A172 (cell line): Measurements from ENCODE around the gene MAP3K4. TPM values are rescaled to one million over a fixed set of nuclear protein-coding genes. Genes with fewer than 3 reads are reported as not detected.

Experiments
- DNase-seq: peaks from one replicate; pipeline ENCODE4 v3.0.0-alpha.2; 2015; ENCODE audit warnings: low spot score
- total RNA-seq: library from RNA; depleted of rRNA; stranded (reverse); fragments of >200 nt; shearing (Covaris generic); gene quantifications from 2 replicates; pipeline ENCODE4 v1.2.3, GENCODE V29; 2014; rRNA removed

The MAP3K4 gene, protein sequence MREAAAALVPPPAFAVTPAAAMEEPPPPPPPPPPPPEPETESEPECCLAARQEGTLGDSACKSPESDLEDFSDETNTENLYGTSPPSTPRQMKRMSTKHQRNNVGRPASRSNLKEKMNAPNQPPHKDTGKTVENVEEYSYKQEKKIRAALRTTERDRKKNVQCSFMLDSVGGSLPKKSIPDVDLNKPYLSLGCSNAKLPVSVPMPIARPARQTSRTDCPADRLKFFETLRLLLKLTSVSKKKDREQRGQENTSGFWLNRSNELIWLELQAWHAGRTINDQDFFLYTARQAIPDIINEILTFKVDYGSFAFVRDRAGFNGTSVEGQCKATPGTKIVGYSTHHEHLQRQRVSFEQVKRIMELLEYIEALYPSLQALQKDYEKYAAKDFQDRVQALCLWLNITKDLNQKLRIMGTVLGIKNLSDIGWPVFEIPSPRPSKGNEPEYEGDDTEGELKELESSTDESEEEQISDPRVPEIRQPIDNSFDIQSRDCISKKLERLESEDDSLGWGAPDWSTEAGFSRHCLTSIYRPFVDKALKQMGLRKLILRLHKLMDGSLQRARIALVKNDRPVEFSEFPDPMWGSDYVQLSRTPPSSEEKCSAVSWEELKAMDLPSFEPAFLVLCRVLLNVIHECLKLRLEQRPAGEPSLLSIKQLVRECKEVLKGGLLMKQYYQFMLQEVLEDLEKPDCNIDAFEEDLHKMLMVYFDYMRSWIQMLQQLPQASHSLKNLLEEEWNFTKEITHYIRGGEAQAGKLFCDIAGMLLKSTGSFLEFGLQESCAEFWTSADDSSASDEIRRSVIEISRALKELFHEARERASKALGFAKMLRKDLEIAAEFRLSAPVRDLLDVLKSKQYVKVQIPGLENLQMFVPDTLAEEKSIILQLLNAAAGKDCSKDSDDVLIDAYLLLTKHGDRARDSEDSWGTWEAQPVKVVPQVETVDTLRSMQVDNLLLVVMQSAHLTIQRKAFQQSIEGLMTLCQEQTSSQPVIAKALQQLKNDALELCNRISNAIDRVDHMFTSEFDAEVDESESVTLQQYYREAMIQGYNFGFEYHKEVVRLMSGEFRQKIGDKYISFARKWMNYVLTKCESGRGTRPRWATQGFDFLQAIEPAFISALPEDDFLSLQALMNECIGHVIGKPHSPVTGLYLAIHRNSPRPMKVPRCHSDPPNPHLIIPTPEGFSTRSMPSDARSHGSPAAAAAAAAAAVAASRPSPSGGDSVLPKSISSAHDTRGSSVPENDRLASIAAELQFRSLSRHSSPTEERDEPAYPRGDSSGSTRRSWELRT (N-terminal part only)
- total RNA-seq: 17.8 and 19.5 TPM in 2 replicates

GRCh38 chr6:160991406-160992060 lies at the start of gene MAP3K4:
Gene MAP3K4 (plus strand): TSS chr6:160991769. CDS start chr6:160991932, 163 bp downstream.
- DNase-seq: peak; percentile 40

DNA sequence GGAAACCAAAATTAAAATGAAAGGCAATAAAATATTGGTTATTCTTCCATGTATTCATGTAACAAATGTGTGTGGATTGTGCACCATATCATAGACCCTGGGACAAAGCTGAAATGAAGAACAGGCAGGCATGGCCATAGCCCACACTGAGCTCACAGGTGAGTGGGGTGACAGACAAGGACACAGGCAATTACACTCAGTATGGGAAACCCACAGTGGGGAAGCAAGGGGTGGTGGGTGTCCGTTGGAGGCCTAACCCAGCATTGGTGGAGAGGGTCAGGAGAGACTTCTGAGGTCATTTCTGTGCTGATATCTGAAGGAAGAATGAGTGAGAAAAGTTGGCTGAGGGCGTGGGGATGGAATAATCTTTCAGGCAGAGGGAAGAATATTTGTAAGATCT lies 47.6 kb upstream of the MAP3K4 start:
- DNase-seq: no peak

- DNase-seq: no peak
Observed at GRCh38 chr6:160945516-160946177, 45.9 kb upstream of the MAP3K4 start.

DNA sequence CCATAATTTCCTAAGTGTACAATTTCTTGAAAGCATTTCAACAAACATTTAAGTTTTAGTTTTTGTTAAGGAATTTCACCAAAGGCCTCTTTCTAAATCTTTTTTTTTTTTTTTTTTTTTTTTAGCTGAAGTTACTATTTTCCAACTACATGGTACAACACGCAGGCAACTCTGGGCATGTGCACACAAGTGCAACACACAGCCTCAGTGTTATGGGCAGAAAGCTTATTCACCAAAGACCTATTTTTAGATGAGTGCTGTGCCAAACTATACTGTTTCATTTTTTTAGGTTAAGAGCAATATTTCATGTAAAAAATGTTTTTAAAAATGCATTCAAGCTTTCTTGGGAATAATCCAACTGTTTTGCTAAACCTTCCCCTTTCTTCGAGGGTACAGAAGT lies 42.0 kb upstream of the MAP3K4 start:
- no peak for DNase-seq

GRCh38 chr6:160950507-160950906 lies 41.1 kb upstream of the MAP3K4 start:
- DNase-seq: peak; percentile 18

DNA sequence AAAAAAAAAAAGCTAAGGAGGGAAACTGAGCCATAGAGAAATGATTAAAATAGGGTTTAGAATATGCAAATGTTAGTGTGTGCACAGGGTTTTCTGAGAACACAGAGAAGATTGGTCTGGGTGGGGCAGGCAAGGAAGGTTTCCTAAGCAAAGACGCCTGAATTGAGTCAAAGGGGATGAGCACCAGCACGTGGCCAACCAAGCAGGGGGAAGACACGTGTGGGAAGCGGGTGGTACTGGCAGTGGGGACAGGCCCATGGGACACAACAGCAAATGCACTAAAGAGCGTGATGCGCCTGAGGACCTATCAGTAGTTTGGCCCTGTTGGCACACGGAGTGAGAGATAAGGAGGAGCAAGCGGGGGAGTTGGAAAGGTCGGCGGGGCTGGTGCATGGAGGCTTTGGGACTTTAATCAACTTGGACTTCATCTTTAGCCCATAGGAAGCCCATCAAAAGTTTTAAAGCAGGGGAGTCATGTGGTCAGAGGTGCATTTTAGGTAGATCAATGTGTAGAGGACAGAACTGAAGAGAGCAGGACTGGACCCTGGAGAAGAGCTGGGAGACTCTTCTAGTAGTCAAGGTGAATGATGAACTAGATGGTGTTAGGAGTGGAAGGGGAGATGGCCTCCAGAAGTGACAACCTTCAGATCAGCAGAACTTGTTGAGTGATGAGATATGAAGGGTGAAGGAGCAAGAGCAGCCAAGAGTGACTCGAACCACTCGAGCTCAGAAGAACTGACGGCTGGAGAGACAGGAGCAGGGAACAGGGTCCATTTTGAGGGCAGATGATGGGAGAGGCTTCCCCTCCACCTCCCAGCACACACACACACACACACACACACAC lies 40.2 kb upstream of the MAP3K4 start:
- no peak for DNase-seq

DNA sequence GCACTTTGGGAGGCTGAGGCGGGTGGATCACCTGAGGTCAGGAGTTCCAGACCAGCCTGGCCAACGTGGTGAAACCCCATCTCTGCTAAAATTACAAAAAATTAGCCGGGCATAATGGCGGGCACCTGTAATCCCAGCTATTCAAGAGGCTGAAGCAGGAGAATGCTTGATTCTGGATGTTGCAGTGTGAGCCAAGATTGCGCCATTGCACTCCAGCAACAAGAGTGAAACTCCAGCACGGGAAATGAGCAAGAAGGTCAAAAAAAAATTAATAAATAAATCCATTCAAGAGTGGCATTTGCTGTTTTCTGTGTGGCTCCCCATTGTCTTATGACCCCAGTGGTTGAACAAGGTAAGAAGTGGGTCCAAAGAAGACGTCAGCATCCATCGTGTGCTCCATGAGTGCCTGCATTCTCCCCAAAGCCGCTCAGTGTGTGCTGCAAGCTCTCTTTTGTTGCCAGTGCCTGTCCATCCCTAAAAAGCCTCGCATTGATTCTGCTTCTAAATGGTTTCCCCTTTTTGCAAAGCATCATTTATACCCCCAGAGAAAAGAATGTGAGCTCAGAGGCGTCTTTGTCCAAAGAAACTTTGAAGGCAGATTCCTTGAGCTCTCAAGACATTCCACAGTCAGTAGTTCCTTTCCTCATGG lies 38.8 kb upstream of the MAP3K4 start:
- DNase-seq: no peak

GRCh38 chr6:160955508-160956295 lies 35.9 kb upstream of the MAP3K4 start:
- no peak for DNase-seq

DNA sequence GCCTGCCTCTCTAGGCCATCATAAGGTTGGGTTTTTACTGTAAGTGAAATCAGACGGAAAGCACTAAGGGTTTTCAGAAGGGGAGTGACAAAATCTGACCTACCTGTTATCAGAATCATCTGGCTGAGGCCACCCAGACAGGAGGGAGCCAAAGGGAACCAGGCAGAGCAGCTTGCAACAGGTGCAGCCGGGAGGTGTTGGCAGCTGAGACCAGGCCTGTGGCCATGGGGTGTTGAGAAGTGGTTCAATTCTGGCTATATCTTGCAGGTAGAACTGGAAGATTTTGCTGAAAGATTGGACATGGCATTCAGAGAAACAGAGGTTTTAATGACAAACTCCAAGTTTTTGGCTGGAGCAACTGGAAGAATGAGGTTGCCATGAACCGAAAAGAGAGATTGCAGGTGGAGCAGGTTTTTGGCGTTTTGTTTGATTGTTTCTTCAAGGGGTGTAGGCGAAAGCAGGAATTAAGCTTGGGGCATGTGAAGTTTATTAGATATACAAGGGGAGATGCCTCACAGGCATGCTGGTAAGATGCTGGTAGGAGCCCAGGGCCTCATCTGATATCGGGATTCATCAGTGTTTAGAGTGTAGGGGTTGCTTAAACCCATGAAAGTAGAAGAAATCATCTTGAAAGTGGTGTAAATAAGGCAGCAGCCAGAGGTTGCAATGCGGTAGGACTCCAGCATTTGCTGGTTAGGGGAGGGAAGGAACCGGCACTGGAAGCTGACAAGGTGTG lies 35.1 kb upstream of the MAP3K4 start:
- DNase-seq: no peak

DNA sequence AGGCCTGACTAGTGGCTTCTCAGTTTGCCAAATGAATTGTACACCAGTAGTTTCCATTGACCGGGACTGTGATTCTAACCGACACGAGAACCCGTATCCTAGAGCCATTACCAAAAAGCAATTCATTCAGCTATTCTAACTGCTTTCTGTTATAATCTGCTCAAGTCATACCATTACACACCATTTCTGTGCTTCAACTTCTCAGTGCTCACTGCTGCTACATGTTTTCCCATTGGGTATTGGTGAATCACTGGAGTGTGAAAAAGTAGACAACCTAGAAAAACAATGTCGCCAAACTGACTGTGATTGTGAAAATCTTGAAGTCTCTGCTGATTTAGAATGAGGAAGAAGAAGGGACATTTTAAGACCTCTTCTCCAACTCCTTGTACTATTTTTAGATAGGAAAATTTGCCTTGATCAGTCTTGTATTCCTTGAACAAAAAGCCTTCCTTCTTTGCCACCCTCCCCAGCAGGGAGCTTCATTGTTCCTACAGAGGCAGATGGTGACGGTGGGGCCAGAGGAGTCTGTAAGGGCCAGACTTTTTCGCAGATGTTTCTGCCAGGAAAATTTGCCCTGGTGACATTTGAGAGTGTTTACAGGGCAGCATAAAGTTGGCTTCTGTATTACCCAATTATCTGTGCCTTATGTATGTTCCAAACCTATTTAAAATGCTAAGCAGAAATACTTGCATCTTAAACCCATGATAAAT lies 31.7 kb upstream of the MAP3K4 start:
- DNase-seq: no peak

DNA sequence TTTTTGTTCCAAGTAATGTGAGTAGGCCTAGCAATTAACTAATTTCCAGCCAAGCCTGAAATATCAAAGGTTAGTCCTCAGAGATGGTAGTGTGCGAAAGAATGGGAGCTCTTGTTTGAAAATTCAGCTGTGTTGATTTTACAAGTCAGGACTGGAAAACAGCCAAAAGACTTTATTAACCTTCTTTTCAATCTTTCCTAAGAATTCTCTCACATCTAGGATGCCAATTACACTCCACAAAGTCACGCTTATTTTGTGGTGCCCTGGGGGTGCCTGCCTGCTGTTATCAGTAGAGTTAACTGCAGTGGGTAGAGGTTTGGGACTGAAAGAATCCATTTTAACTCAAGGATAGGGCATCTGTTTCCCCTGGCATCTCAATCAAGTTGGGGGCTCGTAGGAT lies 30.7 kb upstream of the MAP3K4 start:
- DNase-seq: no peak

DNA sequence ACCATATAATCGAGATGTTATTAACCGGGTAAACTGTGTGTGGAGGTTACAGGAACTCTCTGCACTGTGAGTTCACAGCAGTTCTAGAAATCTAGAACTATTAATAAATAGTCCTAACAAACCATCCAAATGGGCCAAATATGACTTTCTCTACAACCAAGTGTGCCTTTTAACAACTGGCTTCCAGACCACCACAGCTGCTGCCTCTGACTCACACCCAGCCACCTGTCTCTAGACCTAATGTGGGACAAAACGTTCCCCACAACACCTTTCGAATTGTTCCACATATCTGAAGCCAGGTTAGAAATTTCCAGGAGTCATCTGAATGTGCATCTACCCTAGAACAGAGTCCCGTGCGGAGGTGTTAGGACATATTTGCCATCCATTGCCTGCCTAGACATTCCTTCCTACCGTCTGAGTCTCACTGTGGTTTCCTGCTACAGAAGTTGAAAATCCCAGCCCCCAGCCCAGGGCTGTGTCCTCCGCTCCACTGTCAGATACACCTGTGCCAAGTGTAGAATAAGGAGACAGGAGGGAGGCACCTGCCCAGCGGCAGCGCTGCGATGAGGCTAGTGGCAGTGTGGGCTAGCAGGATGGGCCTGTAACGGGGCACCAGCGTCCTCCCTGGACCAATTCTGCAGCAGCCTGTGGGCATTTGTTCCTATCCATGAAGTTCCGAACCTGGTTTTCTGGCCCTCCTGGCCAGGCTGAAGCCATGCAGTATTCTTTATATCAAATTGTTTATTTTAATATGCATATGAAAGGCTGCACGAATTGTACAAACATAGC lies 28.5 kb upstream of the MAP3K4 start:
- no peak for DNase-seq

- DNase-seq: no peak
Observed at GRCh38 chr6:160963651-160964050, 27.9 kb upstream of the MAP3K4 start.

- no peak for DNase-seq
Observed at GRCh38 chr6:160965893-160966292, 25.7 kb upstream of the MAP3K4 start.

DNA sequence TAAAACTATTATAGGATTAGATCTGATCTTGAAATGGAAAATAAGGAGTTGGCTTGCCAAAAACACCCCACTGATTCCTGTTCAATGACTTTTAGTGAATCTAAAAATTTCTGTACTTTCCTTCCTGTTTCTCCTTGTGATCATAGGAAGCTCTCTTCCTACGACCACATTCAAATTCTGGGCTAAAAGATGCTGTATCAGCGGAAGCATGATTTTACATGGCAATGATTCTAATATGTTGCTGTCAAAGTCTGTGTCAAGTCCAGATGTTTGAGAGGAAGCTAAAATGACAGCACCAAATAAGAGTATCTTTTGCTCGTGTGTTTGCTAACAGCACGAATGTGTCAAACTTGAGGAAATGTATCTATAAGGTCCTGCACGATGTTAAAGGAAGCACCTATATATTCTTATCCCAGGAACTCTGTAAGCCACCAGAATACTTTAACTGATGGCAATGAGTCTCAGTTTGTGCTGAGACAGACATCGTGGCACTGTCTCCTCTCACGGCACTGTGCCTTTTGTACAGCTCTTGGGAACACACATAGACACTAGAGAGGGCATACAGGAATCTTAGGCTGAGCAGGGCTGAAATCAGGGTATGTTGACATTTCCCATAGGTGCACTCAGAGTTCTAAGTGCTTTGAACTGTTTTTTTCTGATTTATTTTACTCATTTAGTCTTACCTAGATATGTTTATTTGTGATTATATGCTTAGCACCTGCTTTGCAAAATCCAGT lies 24.9 kb upstream of the MAP3K4 start:
- DNase-seq: no peak

DNA sequence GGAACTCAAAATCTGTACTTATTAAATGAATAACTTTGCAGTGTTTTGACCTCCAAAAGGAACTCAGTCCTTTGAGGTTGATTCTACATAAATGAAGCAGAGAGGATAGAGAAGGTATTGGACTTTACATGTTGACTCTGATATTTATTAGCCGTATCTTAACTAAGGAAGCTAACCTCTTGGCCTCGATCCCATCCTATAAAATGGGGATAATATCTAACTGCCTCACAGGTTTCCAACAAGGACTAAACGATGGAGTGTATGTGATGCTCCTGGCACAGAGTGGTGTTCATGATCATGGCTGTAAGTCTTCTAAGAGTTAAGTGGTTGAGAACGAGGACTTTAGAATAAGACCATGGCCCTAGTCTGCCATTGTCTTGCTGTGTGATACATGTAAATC lies 24.2 kb upstream of the MAP3K4 start:
- DNase-seq: no peak
